ENCODE results near the gene PGPEP1.

GRCh38 chr19:18291019-18291524 is 49.3 kb upstream of the PGPEP1 start:
- TF ChIP-seq POLR2AphosphoS5 (IDR thresholded peaks at IDR 0.05) (no peak), CTCF (IDR thresholded peaks at IDR 0.05; ENCODE audit: poor library complexity, severe bottlenecking) (no peak)

All from neural cell (in vitro differentiated cells).